Keratinocyte (primary cell): ENCODE data around the gene STAG3.

Experiments used
- CTCF ChIP-seq, 3 experiments: IDR thresholded peaks in 1 of 3; conservative IDR thresholded peaks in 1 of 3; optimal IDR thresholded peaks in 1 of 3; 2 replicates in 2 of 3; 3 replicates in 1 of 3; pipeline versions ENCODE3 to v1.5.1; 2011; ENCODE audit warnings: low read length in 3 of 3, mild to moderate bottlenecking in 3 of 3, moderate library complexity in 2 of 3, control low read depth in 1 of 3, inconsistent platforms in 1 of 3; ENCODE audit not compliant: insufficient read depth in 2 of 3; ENCODE audit errors: extremely low read depth in 1 of 3
- EZH2 ChIP-seq: IDR thresholded peaks from one replicate; pipeline ENCODE4 v1.6.1; 2012; ENCODE audit warnings: inconsistent platforms, mild to moderate bottlenecking, low read length, moderate library complexity

GRCh38 chr7:100167912-100168323, 9.8 kb upstream of the STAG3 start:
- no peak for TF ChIP-seq CTCF (optimal IDR thresholded peaks at IDR 0.05 in 1 of 3, IDR thresholded peaks at IDR 0.05 in 1 of 3, conservative IDR thresholded peaks at IDR 0.05 in 1 of 3; ENCODE audit: extremely low read depth in 1 of 3, insufficient read depth in 2 of 3, low read length in 3 of 3)
- no peak for TF ChIP-seq EZH2
